HCT116 (cell line): ENCODE measurements around the gene TKTL1. TPM values are rescaled to one million over a fixed set of nuclear protein-coding genes. Genes with fewer than 3 reads are reported as not detected.

Experiments used
- ATAC-seq: fragments of 200-7000 bp; cut with Tn5 transposase; 2 replicates; pipeline ENCODE4 v1.9.1; 2020; ENCODE audit warnings: mild to moderate bottlenecking, moderate library complexity
- BruUV-seq: library from RNA; stranded (reverse); fragments of 400-500 nt; replicated peaks from 2 replicates; lab custom pipeline; 2021; lab: Mats Ljungman, UMichigan
- CTCF ChIA-PET: fragments of 300-600 bp; sonication (Branson Sonifier 250); formaldehyde crosslinking; loops from one replicate; lab custom pipeline; 2021; ENCODE audit warnings: antibody characterized with exemption; lab: Charles Lee
- POLR2A ChIA-PET: fragments of 300-600, 350-600 bp; sonication (Branson Sonifier 250); formaldehyde crosslinking; loops from one replicate; lab custom pipeline; 2021; ENCODE audit warnings: antibody characterized with exemption; lab: Charles Lee
- RAD21 ChIA-PET, 2 experiments: fragments of 300-600 bp; sonication (Branson Sonifier 250); formaldehyde crosslinking; loops; one replicate each; lab custom pipeline; 2023; ENCODE audit warnings: low total read pairs in 2 of 2; ENCODE audit not compliant: uncharacterized antibody in 2 of 2, unreplicated experiment in 2 of 2, low non-redundant PET in 1 of 2; lab: Charles Lee
- DNase-seq: peaks from one replicate; pipeline ENCODE4 v3.0.0-alpha.2; 2010; ENCODE audit warnings: low read depth, low spot score
- H2AFZ ChIP-seq: fragments of 200-600 bp; shearing (Covaris generic), sonication (generic); 2 replicates; pipeline ENCODE4 v1.6.1; 2017; ENCODE audit warnings: low read depth, mixed run types, mixed read lengths, antibody characterized with exemption, low read length; ENCODE audit not compliant: poor library complexity, severe bottlenecking
- H3K27ac ChIP-seq: 2 replicates; pipeline ENCODE4 v1.5.1; 2012; ENCODE audit warnings: low read depth, low read length
- H3K27me3 ChIP-seq: fragments of 200-600 bp; sonication (generic); 2 replicates; pipeline ENCODE4 v1.6.1; 2016; ENCODE audit warnings: mixed run types, low read length, mixed read lengths; ENCODE audit not compliant: insufficient read depth
- H3K36me3 ChIP-seq, 2 experiments: fragments of 200-500 bp in 1 of 2; fragments of 200-600 bp in 1 of 2; sonication (Bioruptor generic) in 1 of 2; sonication (generic) in 1 of 2; 2 replicates each; pipeline versions ENCODE4 v1.5.1 to v1.6.1; 2014 to 2016; ENCODE audit warnings: low read length in 2 of 2, inconsistent platforms in 1 of 2, mixed read lengths in 1 of 2, mixed run types in 1 of 2; ENCODE audit not compliant: insufficient read depth in 2 of 2, control insufficient read depth in 1 of 2
- H3K4me1 ChIP-seq, 2 experiments: fragments of 200-600 bp in 1 of 2; sonication (generic) in 1 of 2; 2 replicates each; pipeline versions ENCODE4 v1.5.1 to v1.6.1; 2012 to 2017; ENCODE audit warnings: low read length in 2 of 2, inconsistent platforms in 1 of 2, mild to moderate bottlenecking in 1 of 2, mixed read lengths in 1 of 2, mixed run types in 1 of 2, moderate library complexity in 1 of 2; ENCODE audit not compliant: insufficient read depth in 2 of 2, control insufficient read depth in 1 of 2
- H3K4me2 ChIP-seq: fragments of 200-600 bp; sonication (generic); 2 replicates; pipeline ENCODE4 v1.6.1; 2017; ENCODE audit warnings: mixed run types, low read length, mixed read lengths
- H3K4me3 ChIP-seq, 2 experiments: fragments of 200-600 bp in 1 of 2; sonication (generic) in 1 of 2; replicated peaks in 1 of 2; 2 replicates each; pipeline ENCODE4 v1.5.1; 2011 to 2016; ENCODE audit warnings: low read length in 2 of 2, control low read depth in 1 of 2, low read depth in 1 of 2, mild to moderate bottlenecking in 1 of 2, mixed read lengths in 1 of 2, mixed run types in 1 of 2
- H3K79me2 ChIP-seq: fragments of 200-600 bp; sonication (generic); 2 replicates; pipeline ENCODE4 v1.6.1; 2017; ENCODE audit warnings: mild to moderate bottlenecking, mixed run types, low read length, moderate library complexity, mixed read lengths; ENCODE audit not compliant: insufficient read depth
- H3K9ac ChIP-seq: fragments of 200-600 bp; sonication (generic); 2 replicates; pipeline ENCODE4 v1.6.1; 2016; ENCODE audit warnings: low read length, mixed read lengths
- H3K9me2 ChIP-seq: fragments of 200-600 bp; sonication (generic), shearing (Covaris generic); 2 replicates; pipeline ENCODE4 v1.6.1; 2017; ENCODE audit warnings: mixed run types, mild to moderate bottlenecking, moderate library complexity; ENCODE audit not compliant: insufficient read depth
- H3K9me3 ChIP-seq, 2 experiments: fragments of 200-500 bp in 1 of 2; fragments of 200-600 bp in 1 of 2; sonication (Bioruptor generic) in 1 of 2; sonication (generic) in 1 of 2; 2 replicates each; pipeline ENCODE4 v1.6.1; 2014 to 2017; ENCODE audit warnings: low read length in 2 of 2, mixed read lengths in 2 of 2, inconsistent platforms in 1 of 2, low read depth in 1 of 2, mild to moderate bottlenecking in 1 of 2, mixed run types in 1 of 2, moderate library complexity in 1 of 2; ENCODE audit not compliant: control insufficient read depth in 1 of 2, insufficient read depth in 1 of 2
- H4K20me1 ChIP-seq: fragments of 200-600 bp; sonication (generic), shearing (Covaris generic); 2 replicates; pipeline ENCODE4 v1.6.1; 2017; ENCODE audit warnings: mixed run types, mild to moderate bottlenecking, moderate library complexity; ENCODE audit not compliant: insufficient read depth
- ATF3 ChIP-seq: IDR thresholded peaks from 2 replicates; pipeline ENCODE4 v1.6.1; 2012
- CTCF ChIP-seq, 3 experiments: fragments of 200-600 bp in 1 of 3; sonication (generic) in 1 of 3; IDR thresholded peaks in 2 of 3; conservative IDR thresholded peaks in 1 of 3; 2 replicates each; pipeline ENCODE4 v1.5.1; 2012 to 2017; ENCODE audit warnings: low read depth in 2 of 3, low read length in 2 of 3, antibody characterized with exemption in 1 of 3, borderline replicate concordance in 1 of 3, control low read depth in 1 of 3, mild to moderate bottlenecking in 1 of 3, mixed read lengths in 1 of 3, mixed run types in 1 of 3, moderate library complexity in 1 of 3; ENCODE audit not compliant: insufficient read depth in 1 of 3
- EZH2phosphoT487 ChIP-seq: fragments of 200-600 bp; IDR thresholded peaks from 2 replicates; pipeline ENCODE4 v1.6.1; 2018; ENCODE audit warnings: antibody characterized with exemption, borderline replicate concordance
- SRF ChIP-seq: IDR thresholded peaks from 2 replicates; pipeline ENCODE4 v1.6.1; 2012; ENCODE audit warnings: low read depth
- ZFX ChIP-seq: fragments of 450-650 bp; IDR thresholded peaks from 2 replicates; pipeline ENCODE4 v1.6.1; 2017
- ZNF274 ChIP-seq: fragments of 200-500 bp; sonication (Bioruptor generic); IDR thresholded peaks from 2 replicates; pipeline ENCODE4 v1.6.1; 2014; ENCODE audit warnings: mild to moderate bottlenecking, low read depth, low read length, inconsistent platforms
- intact Hi-C: fragments of 100-400 bp; cut with micrococcal nuclease; formaldehyde crosslinking; loops from 2 replicates; pipeline ENCODE4 v1.10.0; 2022
- total RNA-seq: library from RNA; stranded (reverse); gene quantifications from one replicate; pipeline ENCODE4 v1.2.1, GENCODE V29; 2021; ENCODE audit not compliant: unreplicated experiment
- TF ChIP-seq, protein P1 (sequence below): IDR thresholded peaks from 2 replicates; pipeline ENCODE4 v1.6.1; 2011; ENCODE audit warnings: mild to moderate bottlenecking, low read length, moderate library complexity; ENCODE audit not compliant: insufficient replicate concordance; ENCODE audit errors: extremely low read depth
- TF ChIP-seq, protein P2 (sequence below): IDR thresholded peaks from 2 replicates; pipeline ENCODE4 v1.6.1; 2012; ENCODE audit warnings: low read depth

TKTL1 gene
- total RNA-seq, 1 experiment from 2014 or later = 0.34 TPM

- BruUV-seq = no TSS peak
- no peaks in the 10 kb centered on the region for H3K9me2 ChIP-seq
- TF ChIP-seq EZH2phosphoT487 = no peak
- H3K9me3 ChIP-seq = no peaks in the 10 kb centered on the region
- DNase-seq (no peak), ATAC-seq (no peak)
- peaks cover 75% of the 10 kb centered on the region for H3K79me2 ChIP-seq
- ChIA-PET CTCF (no interaction called here), RAD21 (no interaction called here), POLR2A (no interaction called here)
- peaks cover 4 to 11% of the 10 kb centered on the region in 2 experiments for H3K4me1 ChIP-seq
- intact Hi-C loops = no loop called here
- H4K20me1 ChIP-seq = 0 out of 2 replicates have a peak, but pooled peaks cover 2% of the 10 kb centered on the region
- H3K27ac ChIP-seq = no peak overlapping the region
- no peak overlapping the region for H3K4me2 ChIP-seq
- no peaks in the 10 kb centered on the region for H3K27me3 ChIP-seq
- H3K9ac ChIP-seq = no peak overlapping the region
- H2AFZ ChIP-seq = no peak overlapping the region
- H3K36me3 ChIP-seq = peaks cover 9 to 47% of the 10 kb centered on the region in 2 experiments; a peak in 3 of 4 replicates
- no peak overlapping the region for H3K4me3 ChIP-seq
Observed at GRCh38 chrX:154363706-154364439, 68.3 kb downstream of the TKTL1 start.

DNA sequence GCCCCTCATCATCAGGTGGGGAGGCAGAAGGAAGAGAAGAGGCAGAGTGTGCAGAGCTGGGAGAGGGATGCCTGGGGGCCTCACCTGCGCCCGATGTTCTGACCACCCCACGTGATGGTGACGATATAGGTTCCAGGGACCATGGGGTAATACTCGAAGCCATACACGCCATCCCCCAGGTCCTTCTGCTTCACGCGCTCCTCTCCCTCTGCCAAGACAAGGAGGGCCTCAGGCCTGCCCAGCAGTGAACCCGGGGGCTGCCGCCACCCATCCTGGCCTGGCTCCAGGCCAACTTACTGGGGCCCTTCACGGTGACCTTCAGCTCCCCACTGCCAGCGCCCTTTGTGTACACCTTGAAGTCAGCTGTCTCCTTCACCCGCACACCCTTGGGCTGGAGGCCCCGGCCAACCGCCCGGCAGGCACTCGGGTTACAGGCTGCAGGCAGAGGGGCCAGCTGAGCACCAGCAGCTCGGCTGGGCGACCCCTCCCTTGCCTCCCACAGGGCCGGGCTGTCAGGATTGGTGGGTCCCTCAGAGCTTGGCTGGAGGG, 69.5 kb downstream of the TKTL1 start:
- DNase-seq (no peak), ATAC-seq (no peak)
- H3K9me3 ChIP-seq = no peaks in the 10 kb centered on the region
- ChIA-PET RAD21 (no interaction called here), POLR2A (no interaction called here), CTCF (no interaction called here)
- H3K4me3 ChIP-seq = no peak overlapping the region
- no TSS peak for BruUV-seq
- no peak overlapping the region for H3K4me2 ChIP-seq
- H3K9ac ChIP-seq = no peak overlapping the region
- no peak overlapping the region for H2AFZ ChIP-seq
- no peaks in the 10 kb centered on the region for H3K9me2 ChIP-seq
- H3K4me1 ChIP-seq = peaks cover 5 to 15% of the 10 kb centered on the region in 2 experiments
- no peaks in the 10 kb centered on the region for H3K27me3 ChIP-seq
- peaks cover 87% of the 10 kb centered on the region for H3K79me2 ChIP-seq
- 0 out of 2 replicates have a peak, but pooled peaks cover 2% of the 10 kb centered on the region for H4K20me1 ChIP-seq
- intact Hi-C loops = no loop called here
- peaks cover 9 to 41% of the 10 kb centered on the region in 2 experiments; a peak in 3 of 4 replicates for H3K36me3 ChIP-seq
- no peak overlapping the region for H3K27ac ChIP-seq
- TF ChIP-seq ZNF274 (no peak), CTCF (IDR thresholded peaks at IDR 0.05 in 2 of 3, conservative IDR thresholded peaks at IDR 0.05 in 1 of 3; ENCODE audit: borderline replicate concordance in 1 of 3, insufficient read depth in 1 of 3, low read depth in 2 of 3, low read length in 2 of 3) (no peak), ATF3 (no peak), ZFX (no peak), SRF (no peak), EZH2phosphoT487 (no peak)
- TF ChIP-seq, protein P1, sequence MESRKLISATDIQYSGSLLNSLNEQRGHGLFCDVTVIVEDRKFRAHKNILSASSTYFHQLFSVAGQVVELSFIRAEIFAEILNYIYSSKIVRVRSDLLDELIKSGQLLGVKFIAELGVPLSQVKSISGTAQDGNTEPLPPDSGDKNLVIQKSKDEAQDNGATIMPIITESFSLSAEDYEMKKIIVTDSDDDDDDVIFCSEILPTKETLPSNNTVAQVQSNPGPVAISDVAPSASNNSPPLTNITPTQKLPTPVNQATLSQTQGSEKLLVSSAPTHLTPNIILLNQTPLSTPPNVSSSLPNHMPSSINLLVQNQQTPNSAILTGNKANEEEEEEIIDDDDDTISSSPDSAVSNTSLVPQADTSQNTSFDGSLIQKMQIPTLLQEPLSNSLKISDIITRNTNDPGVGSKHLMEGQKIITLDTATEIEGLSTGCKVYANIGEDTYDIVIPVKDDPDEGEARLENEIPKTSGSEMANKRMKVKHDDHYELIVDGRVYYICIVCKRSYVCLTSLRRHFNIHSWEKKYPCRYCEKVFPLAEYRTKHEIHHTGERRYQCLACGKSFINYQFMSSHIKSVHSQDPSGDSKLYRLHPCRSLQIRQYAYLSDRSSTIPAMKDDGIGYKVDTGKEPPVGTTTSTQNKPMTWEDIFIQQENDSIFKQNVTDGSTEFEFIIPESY = no peak
- TF ChIP-seq, protein P2, sequence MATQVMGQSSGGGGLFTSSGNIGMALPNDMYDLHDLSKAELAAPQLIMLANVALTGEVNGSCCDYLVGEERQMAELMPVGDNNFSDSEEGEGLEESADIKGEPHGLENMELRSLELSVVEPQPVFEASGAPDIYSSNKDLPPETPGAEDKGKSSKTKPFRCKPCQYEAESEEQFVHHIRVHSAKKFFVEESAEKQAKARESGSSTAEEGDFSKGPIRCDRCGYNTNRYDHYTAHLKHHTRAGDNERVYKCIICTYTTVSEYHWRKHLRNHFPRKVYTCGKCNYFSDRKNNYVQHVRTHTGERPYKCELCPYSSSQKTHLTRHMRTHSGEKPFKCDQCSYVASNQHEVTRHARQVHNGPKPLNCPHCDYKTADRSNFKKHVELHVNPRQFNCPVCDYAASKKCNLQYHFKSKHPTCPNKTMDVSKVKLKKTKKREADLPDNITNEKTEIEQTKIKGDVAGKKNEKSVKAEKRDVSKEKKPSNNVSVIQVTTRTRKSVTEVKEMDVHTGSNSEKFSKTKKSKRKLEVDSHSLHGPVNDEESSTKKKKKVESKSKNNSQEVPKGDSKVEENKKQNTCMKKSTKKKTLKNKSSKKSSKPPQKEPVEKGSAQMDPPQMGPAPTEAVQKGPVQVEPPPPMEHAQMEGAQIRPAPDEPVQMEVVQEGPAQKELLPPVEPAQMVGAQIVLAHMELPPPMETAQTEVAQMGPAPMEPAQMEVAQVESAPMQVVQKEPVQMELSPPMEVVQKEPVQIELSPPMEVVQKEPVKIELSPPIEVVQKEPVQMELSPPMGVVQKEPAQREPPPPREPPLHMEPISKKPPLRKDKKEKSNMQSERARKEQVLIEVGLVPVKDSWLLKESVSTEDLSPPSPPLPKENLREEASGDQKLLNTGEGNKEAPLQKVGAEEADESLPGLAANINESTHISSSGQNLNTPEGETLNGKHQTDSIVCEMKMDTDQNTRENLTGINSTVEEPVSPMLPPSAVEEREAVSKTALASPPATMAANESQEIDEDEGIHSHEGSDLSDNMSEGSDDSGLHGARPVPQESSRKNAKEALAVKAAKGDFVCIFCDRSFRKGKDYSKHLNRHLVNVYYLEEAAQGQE = no peak
